GM23338 (cell line): ENCODE results near the gene LRIG1. TPM values are rescaled to one million over a fixed set of nuclear protein-coding genes. Genes with fewer than 3 reads are reported as not detected.

Experiments
- ATAC-seq: fragments of 200-7000 bp; cut with Tn5 transposase; 3 replicates; pipeline ENCODE4 v1.9.1; 2020
- DNase-seq: peaks from one replicate; pipeline ENCODE4 v3.0.0-alpha.2; 2015; ENCODE audit warnings: low spot score
- H2AFZ ChIP-seq: fragments of 200-600 bp; sonication (generic); 2 replicates; pipeline ENCODE4 v1.8.0; 2016; ENCODE audit warnings: antibody characterized with exemption, mild to moderate bottlenecking, moderate library complexity
- H3F3A ChIP-seq: fragments of 200-600 bp; sonication (generic); replicated peaks from 2 replicates; pipeline ENCODE4 v1.8.0; 2017; ENCODE audit warnings: antibody characterized with exemption, mixed run types, low read depth
- H3K27ac ChIP-seq: fragments of 200-600 bp; sonication (generic); 2 replicates; pipeline ENCODE4 v1.6.1; 2016; ENCODE audit warnings: low read depth
- H3K27me3 ChIP-seq: fragments of 200-600 bp; sonication (generic); 2 replicates; pipeline ENCODE4 v1.8.0; 2016; ENCODE audit warnings: mild to moderate bottlenecking, mixed run types, moderate library complexity; ENCODE audit not compliant: insufficient read depth
- H3K36me3 ChIP-seq: fragments of 200-600 bp; sonication (generic); 2 replicates; pipeline ENCODE4 v1.8.0; 2016; ENCODE audit warnings: mild to moderate bottlenecking; ENCODE audit not compliant: insufficient read depth
- H3K4me1 ChIP-seq: fragments of 200-600 bp; sonication (generic); 2 replicates; pipeline ENCODE4 v1.8.0; 2016; ENCODE audit warnings: mild to moderate bottlenecking, moderate library complexity; ENCODE audit not compliant: insufficient read depth
- H3K4me2 ChIP-seq: fragments of 200-600 bp; sonication (generic); 2 replicates; pipeline ENCODE4 v1.7.1; 2017; ENCODE audit warnings: mixed run types
- H3K4me3 ChIP-seq: fragments of 200-600 bp; sonication (generic); 2 replicates; pipeline ENCODE4 v1.6.1; 2016; ENCODE audit warnings: mixed run types
- H3K79me2 ChIP-seq: fragments of 200-600 bp; sonication (generic); replicated peaks from 2 replicates; pipeline ENCODE4 v1.8.0; 2017; ENCODE audit warnings: mild to moderate bottlenecking; ENCODE audit not compliant: insufficient read depth
- H3K9me2 ChIP-seq: fragments of 200-600 bp; sonication (generic); 2 replicates; pipeline ENCODE4 v1.8.0; 2017; ENCODE audit not compliant: insufficient read depth
- H4K20me1 ChIP-seq: fragments of 200-600 bp; sonication (generic); replicated peaks from 2 replicates; pipeline ENCODE4 v1.8.0; 2017; ENCODE audit warnings: mild to moderate bottlenecking; ENCODE audit not compliant: insufficient read depth
- H3K27ac Mint-ChIP-seq: 2 replicates; pipeline ENCODE4 v1.8.0; 2020; ENCODE audit warnings: inconsistent platforms, mild to moderate bottlenecking, moderate library complexity, mixed read lengths
- H3K27me3 Mint-ChIP-seq: 3 replicates; pipeline ENCODE4 v1.8.0; 2022; ENCODE audit warnings: low read depth, mild to moderate bottlenecking, moderate library complexity, mixed read lengths, inconsistent platforms; ENCODE audit not compliant: insufficient read depth, poor library complexity
- H3K36me3 Mint-ChIP-seq: 3 replicates; pipeline ENCODE4 v1.8.0; 2021; ENCODE audit warnings: low read depth, mild to moderate bottlenecking, inconsistent platforms, moderate library complexity, mixed read lengths
- H3K4me1 Mint-ChIP-seq: 3 replicates; pipeline ENCODE4 v1.8.0; 2020; ENCODE audit warnings: mild to moderate bottlenecking, inconsistent platforms, mixed read lengths
- H3K4me3 Mint-ChIP-seq: 3 replicates; pipeline ENCODE4 v1.8.0; 2021; ENCODE audit warnings: moderate library complexity, mild to moderate bottlenecking, inconsistent platforms, mixed read lengths
- H3K9me3 Mint-ChIP-seq: 3 replicates; pipeline ENCODE4 v1.8.0; 2020; ENCODE audit warnings: moderate library complexity, mild to moderate bottlenecking, inconsistent platforms, mixed read lengths
- CREB1 ChIP-seq: fragments of 250-450 bp; sonication (Bioruptor Pico); IDR thresholded peaks from 2 replicates; pipeline ENCODE4 v1.5.0; 2020; ENCODE audit warnings: low read depth, mild to moderate bottlenecking, moderate library complexity
- ETS1 ChIP-seq: IDR thresholded peaks from 2 replicates; pipeline ENCODE4 v1.6.1; 2016; ENCODE audit warnings: antibody characterized with exemption
- JUNB ChIP-seq: IDR thresholded peaks from one replicate; pipeline ENCODE4 v1.6.1; 2016; ENCODE audit warnings: antibody characterized with exemption; ENCODE audit not compliant: unreplicated experiment
- POLR2AphosphoS5 ChIP-seq: IDR thresholded peaks from 2 replicates; pipeline ENCODE4 v1.6.1; 2016; ENCODE audit warnings: antibody characterized with exemption, low read depth
- STAT1 ChIP-seq: IDR thresholded peaks from one replicate; pipeline ENCODE4 v1.6.1; 2016; ENCODE audit warnings: antibody characterized with exemption; ENCODE audit not compliant: unreplicated experiment
- ZNF331 ChIP-seq: fragments of 250-450 bp; sonication (Bioruptor Pico); IDR thresholded peaks from 2 replicates; pipeline ENCODE4 v1.5.0; 2020; ENCODE audit warnings: low read depth, mild to moderate bottlenecking, moderate library complexity
- polyA plus RNA-seq: library from polyadenylated mRNA; unstranded; fragments of >200 nt; fragmentation: Nextera tagmentation; extraction: Ambion mirVana; gene quantifications from 2 replicates; pipeline ENCODE4 v1.2.1, GENCODE V29; 2016
- total RNA-seq: library from RNA; depleted of rRNA; stranded (reverse); fragments of >200 nt; shearing (Covaris generic); gene quantifications from 2 replicates; pipeline ENCODE4 v1.2.3, GENCODE V29; 2014
- TF ChIP-seq, protein P1 (sequence below): fragments of 250-450 bp; sonication (Bioruptor Pico); IDR thresholded peaks from 2 replicates; pipeline ENCODE4 v1.5.0; 2020; ENCODE audit warnings: mild to moderate bottlenecking, moderate library complexity

The LRIG1 gene
- total and polyA plus RNA-seq, 2 experiments from 2014 or later: 40.0 to 134 TPM

DNA sequence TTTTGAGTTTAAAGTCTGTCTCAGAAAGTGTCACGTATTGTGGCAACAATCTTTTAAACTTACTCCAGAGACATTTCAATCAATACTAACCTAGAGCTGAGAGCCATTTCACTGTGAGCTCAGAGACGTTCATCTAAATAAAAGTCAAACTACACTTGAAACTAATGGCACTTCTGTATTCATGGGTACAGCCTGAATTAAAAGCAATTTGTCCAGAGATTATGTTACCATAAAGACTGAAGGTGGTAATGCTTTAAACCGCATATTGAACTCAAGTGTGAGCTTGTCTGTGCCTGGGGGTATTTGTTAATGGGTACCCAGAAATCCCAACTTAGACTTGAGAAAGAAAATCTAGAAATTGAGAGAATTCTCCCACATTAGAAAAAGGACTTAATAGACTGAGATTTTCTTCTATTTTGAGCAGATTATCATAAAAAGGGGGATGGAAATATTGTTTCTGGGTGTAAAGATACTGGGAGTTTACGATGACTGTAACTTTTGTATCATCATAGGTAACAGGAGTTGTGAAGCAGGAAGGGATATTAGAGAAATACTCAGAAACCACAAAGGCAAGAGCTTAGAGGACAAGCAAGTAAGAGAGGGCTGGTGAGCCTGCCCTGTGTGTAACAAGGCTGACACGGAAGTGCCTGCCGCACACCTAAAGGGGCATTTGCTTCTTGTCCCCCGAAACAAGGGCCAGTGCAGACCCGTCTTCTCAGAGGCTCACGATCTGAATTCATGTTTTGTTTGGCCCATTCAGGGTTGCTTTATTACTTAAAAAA is 36.9 kb downstream of the LRIG1 start:
- TF ChIP-seq CREB1 (CRISPR knock-in tag) (no peak), ZNF331 (CRISPR knock-in tag) (no peak), POLR2AphosphoS5 (no peak), STAT1 (no peak), ETS1 (no peak), JUNB (no peak)
- TF ChIP-seq, protein P1, sequence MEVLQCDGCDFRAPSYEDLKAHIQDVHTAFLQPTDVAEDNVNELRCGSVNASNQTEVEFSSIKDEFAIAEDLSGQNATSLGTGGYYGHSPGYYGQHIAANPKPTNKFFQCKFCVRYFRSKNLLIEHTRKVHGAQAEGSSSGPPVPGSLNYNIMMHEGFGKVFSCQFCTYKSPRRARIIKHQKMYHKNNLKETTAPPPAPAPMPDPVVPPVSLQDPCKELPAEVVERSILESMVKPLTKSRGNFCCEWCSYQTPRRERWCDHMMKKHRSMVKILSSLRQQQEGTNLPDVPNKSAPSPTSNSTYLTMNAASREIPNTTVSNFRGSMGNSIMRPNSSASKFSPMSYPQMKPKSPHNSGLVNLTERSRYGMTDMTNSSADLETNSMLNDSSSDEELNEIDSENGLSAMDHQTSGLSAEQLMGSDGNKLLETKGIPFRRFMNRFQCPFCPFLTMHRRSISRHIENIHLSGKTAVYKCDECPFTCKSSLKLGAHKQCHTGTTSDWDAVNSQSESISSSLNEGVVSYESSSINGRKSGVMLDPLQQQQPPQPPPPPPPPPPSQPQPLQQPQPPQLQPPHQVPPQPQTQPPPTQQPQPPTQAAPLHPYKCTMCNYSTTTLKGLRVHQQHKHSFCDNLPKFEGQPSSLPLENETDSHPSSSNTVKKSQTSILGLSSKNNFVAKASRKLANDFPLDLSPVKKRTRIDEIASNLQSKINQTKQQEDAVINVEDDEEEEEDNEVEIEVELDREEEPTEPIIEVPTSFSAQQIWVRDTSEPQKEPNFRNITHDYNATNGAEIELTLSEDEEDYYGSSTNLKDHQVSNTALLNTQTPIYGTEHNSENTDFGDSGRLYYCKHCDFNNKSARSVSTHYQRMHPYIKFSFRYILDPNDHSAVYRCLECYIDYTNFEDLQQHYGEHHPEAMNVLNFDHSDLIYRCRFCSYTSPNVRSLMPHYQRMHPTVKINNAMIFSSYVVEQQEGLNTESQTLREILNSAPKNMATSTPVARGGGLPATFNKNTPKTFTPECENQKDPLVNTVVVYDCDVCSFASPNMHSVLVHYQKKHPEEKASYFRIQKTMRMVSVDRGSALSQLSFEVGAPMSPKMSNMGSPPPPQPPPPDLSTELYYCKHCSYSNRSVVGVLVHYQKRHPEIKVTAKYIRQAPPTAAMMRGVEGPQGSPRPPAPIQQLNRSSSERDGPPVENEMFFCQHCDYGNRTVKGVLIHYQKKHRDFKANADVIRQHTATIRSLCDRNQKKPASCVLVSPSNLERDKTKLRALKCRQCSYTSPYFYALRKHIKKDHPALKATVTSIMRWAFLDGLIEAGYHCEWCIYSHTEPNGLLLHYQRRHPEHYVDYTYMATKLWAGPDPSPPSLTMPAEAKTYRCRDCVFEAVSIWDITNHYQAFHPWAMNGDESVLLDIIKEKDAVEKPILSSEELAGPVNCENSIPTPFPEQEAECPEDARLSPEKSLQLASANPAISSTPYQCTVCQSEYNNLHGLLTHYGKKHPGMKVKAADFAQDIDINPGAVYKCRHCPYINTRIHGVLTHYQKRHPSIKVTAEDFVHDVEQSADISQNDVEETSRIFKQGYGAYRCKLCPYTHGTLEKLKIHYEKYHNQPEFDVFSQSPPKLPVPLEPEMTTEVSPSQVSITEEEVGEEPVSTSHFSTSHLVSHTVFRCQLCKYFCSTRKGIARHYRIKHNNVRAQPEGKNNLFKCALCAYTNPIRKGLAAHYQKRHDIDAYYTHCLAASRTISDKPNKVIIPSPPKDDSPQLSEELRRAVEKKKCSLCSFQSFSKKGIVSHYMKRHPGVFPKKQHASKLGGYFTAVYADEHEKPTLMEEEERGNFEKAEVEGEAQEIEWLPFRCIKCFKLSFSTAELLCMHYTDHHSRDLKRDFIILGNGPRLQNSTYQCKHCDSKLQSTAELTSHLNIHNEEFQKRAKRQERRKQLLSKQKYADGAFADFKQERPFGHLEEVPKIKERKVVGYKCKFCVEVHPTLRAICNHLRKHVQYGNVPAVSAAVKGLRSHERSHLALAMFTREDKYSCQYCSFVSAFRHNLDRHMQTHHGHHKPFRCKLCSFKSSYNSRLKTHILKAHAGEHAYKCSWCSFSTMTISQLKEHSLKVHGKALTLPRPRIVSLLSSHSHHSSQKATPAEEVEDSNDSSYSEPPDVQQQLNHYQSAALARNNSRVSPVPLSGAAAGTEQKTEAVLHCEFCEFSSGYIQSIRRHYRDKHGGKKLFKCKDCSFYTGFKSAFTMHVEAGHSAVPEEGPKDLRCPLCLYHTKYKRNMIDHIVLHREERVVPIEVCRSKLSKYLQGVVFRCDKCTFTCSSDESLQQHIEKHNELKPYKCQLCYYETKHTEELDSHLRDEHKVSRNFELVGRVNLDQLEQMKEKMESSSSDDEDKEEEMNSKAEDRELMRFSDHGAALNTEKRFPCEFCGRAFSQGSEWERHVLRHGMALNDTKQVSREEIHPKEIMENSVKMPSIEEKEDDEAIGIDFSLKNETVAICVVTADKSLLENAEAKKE (CRISPR knock-in tag): no peak
- Histone ChIP-seq H3F3A (no peaks in the 10 kb centered on the region), H4K20me1 (peaks cover 82% of the 10 kb centered on the region), H3K4me1 (peaks cover 43% of the 10 kb centered on the region), H3K79me2 (peaks cover 97% of the 10 kb centered on the region), H2AFZ (no peak overlapping the region), H3K4me2 (no peak overlapping the region), H3K27me3 (no peaks in the 10 kb centered on the region), H3K9me2 (no peaks in the 10 kb centered on the region), H3K27ac (peak overlapping the region; percentile 33; the same call in 1 of the 2 replicates), H3K36me3 (peaks cover 22% of the 10 kb centered on the region; the same call in 1 of the 2 replicates), H3K4me3 (no peak overlapping the region)
- Mint-ChIP-seq H3K27me3 (peaks cover 4% of the 10 kb centered on the region), H3K4me3 (no peak overlapping the region), H3K4me1 (peaks cover 52% of the 10 kb centered on the region), H3K9me3 (no peaks in the 10 kb centered on the region), H3K36me3 (peaks cover 38% of the 10 kb centered on the region), H3K27ac (peak overlapping the region; percentile 29; the same call in 1 of the 2 replicates)
- DNase-seq (no peak), ATAC-seq (peak; percentile 18; the same call in 2 of the 3 replicates)
